GM21528 (cell line): ENCODE data around the gene TRAF3IP3.

Experiments used
- ATAC-seq: cut with Tn5 transposase; IDR thresholded peaks from one replicate; pipeline ENCODE4 v1.9.1; 2021; ENCODE audit warnings: mild to moderate bottlenecking, moderate library complexity; ENCODE audit not compliant: unreplicated experiment, low FRiP score

Gene TRAF3IP3

DNA sequence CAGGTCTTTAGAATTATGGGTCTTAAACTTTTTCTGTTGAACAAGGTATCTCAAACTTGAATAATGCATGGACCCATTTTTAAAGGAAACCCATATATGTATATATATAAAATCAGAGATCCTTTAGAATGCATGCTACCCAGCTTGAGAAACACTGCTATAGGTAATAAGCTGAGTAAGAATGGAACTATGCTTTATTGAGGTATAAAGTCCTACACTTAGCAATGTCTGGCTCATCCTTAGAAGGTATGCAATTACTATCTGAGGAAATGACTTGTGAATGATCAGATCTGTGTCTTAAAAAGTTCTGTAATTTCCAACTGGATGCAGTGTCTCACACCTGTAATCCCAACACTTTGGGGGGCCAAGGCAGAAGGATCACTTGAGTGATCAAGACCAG, 11.2 kb downstream of the TRAF3IP3 start:
- ATAC-seq: no peak

DNA sequence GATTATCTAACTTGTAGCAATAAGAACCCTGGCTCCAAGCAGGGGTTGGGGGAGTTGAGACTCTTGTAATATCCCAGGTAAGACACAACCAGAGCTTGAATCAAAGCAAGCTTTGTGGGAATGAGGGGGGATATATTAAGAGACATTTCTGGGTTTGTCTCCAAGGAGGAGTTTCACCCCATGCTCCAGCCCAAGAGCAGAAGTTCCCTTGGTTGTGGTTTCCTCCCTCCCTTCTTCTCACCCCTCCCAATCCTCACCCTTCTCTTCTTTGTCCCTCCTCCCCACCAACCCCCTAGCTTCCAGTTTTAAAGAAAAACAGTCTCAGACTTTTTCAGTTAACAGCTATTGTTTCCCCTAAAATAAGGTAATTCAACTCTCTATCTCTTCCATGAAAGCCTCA, 11.9 kb downstream of the TRAF3IP3 start:
- ATAC-seq: no peak

DNA sequence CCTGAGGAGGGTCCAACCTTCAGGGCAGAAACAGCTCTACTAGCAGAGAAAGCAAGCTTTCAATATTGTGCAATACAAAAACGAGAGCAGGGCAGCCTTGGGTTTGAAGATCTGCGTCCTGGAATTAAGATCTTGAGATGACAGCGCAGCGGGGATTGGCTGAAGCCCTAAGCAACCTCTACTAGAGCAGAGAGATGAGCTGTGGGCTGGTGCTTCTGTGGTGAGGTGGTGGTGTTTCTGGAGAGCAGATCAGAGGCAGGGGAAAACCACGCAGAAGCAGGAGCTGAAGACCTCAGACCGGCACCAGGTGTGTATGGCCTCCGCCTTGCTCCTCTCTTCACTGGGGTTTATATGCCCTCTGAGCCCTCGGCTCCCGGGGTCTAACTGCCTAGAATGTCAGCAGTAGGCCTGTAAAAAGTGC, 12.5 kb downstream of the TRAF3IP3 start:
- peak; percentile 89 for ATAC-seq

DNA sequence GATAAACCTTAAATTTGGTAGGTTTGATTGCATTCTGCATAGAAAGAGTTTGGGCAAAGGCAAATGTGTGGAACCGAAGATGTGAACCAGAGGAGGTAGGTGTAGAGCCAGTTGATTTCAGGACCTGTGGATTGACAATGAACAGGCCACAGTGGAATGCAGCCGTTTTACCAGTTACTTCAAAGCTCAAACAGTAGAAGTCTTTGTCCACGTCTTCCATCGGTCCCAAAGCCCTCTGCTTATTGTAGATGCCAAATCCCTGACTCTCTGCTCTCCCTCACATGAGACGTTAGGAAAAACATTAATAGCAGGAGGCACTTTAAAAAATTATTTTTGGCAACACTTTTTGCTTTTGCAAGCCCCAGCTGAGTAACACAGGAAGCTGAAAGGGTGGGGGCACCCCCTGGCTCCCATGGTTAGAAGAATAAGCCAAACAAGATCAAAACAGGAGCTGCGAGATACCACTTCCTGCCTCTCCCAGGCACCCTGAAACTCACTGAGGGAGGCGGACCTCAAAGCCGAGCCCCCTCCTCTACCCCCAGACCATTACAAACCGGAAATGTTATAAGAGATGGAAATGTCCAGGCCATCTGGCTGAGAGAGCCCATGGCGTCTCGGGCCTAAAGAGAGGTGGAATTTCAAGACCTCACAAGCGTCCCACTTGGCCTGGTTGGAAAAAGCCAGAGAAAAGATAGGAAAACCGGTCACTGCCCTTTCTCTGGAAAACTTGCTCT, 13.5 kb downstream of the TRAF3IP3 start:
- peak; percentile 82 for ATAC-seq

DNA sequence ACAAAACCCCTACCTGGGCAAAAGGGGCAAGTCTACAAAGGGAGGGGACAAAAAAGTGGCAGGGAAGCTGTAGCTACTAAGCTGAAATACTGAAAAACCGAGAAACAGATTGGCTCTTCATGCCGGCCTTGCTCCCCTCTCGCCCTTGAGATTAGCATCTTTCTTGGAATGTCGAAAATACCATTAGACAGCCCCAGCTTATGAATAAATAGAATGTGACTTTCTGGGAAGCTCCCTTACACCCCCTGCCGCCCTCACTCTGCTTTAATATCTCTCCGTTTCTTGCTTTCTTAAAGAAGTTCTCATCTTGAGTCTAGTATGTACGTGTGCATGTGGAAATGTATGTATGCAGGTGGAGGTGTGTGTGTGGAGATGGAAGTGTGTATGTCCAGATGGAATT, 14.1 kb downstream of the TRAF3IP3 start:
- ATAC-seq: no peak

DNA sequence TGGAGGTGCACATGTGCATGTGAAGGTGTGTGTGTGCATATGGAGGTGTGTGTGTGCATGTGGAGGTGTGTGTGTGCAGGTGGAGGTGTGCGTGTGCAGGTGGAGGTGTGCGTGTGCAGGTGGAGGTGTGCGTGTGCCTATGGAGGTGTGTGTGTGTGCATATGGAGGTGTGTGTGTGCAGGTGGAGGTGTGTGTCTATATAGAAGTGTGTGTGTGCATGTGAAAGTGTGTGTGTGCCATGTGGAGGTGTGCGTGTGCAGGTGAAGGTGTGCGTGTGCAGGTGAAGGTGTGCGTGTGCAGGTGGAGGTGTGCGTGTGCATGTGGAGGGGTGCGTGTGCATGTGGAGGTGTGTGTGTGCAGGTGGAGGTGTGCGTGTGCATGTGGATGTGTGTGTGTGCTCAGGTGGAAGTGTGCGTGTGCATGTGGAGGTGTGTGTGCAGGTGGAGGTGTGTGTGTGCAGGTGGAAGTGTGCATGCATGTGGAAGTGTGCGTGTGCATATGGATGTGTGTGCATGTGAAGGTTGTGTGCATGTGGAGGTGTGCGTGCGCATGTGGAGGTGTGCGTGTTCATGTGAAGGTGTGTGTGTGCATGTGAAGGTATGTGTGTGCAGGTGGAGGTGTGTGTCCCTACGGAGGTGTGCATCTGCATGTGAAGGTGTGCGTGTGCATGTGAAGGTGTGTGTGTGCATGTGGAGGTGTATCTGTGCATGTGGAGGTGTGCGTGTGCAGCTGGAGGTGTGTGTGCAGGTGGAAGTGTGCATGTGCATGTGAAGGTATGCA, 15.0 kb downstream of the TRAF3IP3 start:
- ATAC-seq: no peak

DNA sequence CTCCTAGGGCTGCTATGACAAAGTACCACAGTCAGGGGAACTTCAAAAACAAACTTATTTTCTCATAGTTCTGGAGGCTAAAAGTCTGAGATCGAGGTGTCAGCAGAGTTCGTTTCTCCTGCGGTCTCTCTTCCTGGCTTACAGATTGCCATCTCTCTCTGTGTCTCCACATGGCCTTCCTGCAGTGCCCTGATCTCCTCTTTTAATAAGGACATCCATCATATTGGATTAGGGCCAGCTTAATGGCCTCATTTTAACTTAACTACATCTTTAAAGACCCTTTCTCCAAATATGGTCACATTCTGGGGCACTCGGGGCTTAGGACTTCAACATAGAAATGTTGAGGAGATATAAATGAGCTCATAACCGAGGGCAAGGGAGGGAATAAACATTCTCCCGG, 16.3 kb downstream of the TRAF3IP3 start:
- ATAC-seq: no peak

DNA sequence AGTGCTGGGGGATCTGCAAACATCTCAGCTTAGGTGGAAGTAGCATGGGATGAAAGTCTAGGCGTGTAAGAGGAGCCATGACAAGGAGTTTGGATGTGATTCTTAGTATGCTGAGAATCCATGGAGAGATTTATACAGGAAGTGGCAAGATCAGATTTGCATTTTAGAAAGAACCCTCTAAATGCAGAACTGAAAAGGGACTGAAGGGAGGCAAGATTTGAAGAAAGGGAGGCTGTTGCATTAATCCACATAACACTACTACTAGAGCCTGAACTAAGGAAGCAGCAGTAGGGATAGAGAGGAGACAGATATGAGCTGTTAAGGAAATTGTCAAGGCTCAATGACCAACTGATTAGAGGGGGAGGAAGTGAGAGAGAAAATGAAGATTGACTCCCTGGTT, 18.7 kb downstream of the TRAF3IP3 start:
- ATAC-seq: peak; percentile 69

DNA sequence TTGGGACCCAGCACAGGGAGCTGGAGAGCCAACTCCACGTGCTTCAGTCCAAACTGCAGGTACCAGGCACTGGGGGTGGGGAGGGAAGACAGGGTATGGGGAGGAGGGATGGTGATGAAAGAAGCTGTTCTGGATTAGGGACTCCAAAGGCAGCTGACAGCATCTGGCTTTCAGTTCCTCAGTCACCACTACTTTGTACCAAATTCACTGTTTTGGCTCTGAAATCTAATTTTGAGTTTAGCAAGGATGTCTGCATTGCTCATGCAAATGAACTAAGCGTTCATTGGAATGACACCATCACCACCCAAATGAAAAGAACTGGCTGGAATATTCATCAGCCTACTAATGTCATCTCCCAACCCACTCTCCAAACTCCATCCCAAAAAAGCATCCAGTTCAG, 19.8 kb downstream of the TRAF3IP3 start:
- ATAC-seq: no peak

DNA sequence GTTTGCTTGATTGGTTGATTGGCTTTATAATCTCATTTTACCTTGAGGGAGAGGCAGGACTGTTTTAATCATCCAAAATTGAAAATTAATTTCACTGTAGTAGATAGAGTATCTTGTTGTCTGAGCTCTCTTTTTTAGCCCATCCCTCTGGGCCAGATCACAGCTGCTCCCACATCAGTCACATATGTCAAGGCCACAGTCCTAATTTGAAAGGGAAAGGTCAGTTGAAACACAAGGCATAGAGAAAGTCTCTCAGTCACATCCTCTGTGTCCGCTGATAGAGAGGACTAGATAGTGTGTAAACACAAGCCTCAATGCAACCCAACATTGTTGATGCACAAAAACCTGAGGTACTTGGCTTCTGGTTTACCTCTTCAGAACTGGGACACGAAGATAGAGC, 21.7 kb downstream of the TRAF3IP3 start:
- ATAC-seq: no peak

DNA sequence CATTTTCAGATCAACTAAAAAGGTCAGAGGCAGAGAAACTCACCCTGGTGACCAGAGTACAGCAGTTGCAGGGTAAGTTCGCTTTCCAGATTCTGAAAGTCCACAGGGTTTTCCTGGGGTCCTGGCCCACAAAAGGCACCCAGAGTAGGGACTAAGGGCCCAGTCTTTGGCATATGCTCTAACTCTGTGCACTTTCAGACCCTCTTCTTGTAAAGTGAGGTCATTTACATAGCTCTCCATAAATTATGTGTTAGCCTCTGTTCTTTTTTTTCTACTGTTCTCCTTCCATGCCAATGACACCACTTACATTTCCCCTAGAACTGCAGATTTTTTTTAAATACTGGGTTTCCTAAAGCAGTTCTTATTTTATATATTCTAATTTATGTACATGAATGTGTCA, 22.2 kb downstream of the TRAF3IP3 start:
- no peak for ATAC-seq

DNA sequence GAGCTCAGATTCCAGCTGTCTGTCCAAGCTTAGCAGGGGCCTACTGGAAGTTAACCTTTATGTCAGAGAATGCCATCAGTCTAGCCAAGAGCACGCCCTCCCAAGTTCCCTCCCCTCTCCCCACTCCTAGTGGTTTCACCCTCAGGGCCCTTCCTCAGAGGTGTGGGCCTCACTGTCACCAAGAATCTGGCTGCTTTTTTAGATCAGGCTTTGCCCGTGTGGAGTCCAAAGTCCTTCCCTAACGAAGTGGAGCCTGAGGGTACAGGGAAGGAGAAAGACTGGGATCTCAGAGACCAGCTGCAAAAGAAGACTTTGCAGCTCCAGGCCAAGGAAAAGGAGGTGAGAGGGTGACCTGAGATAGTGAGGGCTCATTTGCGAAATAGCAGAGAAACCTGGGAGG, 24.4 kb downstream of the TRAF3IP3 start:
- ATAC-seq: no peak

DNA sequence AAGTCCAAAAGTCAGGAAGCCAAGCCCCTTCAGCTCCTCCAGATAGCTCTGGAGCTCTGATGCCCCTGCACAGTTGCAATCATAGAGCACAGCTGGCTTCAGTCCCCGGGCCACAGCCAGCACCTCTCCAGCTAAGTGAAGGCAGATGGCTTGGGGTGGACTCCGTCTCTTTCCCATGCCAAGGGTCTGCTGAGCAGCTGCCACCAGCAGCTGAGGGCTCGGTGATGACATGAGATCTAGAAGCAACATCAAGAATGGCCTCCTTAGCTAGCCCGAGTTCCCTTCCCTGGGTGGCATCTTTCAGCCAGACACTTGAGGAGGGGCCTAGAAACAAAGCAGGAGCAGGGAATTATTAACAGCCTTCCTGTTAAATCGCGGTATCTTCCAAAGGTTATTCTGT, 27.5 kb downstream of the TRAF3IP3 start:
- ATAC-seq: no peak

DNA sequence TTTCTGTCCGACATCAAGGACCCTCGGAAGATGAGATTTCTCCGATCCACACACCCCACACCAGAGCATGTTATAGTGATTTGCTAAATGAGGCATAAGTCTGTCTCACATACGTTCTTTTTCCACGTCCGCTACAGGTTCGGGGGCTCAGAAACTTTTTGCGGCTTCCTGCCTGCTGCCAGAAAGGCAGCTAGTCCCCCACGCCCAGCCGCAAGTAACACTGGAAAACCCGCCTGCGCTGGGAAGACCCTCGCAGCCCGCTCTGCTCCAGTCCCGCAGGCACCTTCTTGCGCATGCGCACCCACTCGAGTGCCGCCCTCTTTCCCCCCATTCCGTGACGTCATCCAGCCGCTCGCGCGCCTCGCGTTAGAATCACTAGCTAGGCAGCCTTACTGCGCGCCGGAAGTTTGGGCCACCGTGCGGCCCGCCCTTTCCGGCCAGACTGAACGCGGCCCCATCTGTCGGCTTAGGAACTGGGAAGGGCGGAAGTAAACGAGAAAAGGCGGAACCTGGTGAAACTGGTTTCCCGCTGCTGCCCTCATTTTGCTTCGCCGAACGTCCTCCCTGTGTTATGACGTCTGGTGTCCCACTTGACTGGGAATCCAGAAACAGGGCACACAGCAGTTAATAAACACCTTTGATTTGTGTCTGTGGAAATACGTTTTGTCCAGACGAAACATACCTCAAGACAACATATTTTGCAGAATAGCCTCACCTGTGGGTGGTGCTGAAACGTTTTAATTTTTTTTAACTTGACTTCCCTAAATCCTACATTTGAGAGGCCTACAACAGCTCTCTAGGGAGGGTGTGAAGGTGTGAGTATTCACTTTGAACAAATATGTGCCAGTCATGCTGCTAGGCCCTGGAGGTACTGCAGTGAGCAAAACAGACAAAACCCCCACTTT, 28.7 kb downstream of the TRAF3IP3 start, which contains the start of gene C1orf74:
Gene C1orf74 (minus strand): TSS at position 295 of the 905 bp plus-strand sequence. CDS start 925 bp downstream, outside the sequence.
- ATAC-seq: peak; percentile 98

DNA sequence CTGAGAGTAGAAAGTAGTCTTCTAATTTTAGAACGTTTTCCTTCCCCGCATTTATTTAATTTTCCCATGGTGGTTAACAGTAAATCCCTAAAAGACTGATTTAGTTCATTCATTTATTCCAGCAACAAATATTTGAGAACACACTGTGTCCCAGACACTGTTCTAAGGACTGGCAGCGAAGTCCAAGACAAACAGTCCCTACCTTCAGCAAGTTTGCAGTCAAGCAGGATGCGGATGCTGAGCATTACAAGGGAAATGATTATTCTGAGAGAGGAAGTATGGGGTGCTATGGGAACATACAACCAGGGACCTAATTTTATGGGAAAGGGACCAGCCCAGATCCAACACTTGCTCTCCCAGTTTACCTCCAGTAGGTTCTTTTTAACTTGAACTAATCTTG, 29.7 kb downstream of the TRAF3IP3 start:
- no peak for ATAC-seq

DNA sequence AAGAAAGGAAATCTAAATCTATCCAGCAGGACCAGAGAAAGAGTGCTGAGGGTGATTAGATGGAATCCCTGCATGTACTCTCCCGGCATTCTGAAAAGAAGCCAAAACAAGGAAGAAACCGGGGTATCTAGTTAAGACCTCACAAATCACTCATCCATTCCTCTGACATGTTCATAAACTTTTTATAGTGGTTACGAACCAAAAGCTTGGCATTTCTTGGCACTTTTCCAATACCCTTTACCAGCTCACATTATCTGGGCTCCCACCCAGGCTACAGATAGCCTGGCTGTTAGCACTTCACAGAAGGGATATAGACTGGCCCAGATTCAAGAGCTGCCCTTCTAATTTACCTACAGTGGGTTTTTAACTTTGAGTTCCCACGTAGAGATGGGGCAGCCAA, 30.3 kb downstream of the TRAF3IP3 start:
- no peak for ATAC-seq

DNA sequence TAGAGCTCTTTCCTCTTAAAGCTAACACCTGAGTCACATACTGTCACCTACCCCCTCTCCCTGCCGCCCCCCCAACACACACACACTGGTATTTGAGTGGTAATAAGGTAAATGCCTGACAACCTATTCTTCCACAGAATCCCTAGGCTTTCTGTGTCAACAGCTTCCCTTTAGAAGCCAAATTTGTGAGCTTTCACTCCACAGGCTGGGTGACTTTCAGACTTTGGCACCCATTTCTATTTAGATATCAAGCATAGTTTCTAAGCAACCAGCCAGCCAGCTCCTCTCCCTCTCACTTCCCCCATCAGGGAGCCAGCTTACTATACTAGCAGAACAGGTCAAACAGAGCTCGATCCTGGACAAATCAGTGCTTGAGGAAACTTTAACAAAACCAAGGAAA, 31.7 kb downstream of the TRAF3IP3 start:
- ATAC-seq: no peak

DNA sequence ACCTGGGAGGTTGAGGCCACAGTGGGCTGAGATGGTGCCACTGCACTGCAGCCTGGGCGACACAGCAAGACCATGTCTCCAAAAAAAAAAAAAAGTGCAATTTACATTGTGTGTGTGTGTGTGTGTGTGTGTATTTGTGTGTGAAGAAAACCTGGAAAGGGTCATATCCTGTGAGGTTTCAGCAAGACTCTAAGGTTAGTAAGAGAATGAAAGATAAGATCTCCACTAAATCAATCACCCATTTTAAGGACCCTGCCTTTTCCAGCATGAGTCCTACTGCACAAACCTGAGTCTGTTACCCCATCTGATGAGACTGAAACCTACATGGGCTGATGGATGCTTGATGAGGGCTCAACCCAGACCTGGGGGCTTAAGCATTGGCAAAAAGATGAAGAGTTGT, 33.4 kb downstream of the TRAF3IP3 start:
- no peak for ATAC-seq

DNA sequence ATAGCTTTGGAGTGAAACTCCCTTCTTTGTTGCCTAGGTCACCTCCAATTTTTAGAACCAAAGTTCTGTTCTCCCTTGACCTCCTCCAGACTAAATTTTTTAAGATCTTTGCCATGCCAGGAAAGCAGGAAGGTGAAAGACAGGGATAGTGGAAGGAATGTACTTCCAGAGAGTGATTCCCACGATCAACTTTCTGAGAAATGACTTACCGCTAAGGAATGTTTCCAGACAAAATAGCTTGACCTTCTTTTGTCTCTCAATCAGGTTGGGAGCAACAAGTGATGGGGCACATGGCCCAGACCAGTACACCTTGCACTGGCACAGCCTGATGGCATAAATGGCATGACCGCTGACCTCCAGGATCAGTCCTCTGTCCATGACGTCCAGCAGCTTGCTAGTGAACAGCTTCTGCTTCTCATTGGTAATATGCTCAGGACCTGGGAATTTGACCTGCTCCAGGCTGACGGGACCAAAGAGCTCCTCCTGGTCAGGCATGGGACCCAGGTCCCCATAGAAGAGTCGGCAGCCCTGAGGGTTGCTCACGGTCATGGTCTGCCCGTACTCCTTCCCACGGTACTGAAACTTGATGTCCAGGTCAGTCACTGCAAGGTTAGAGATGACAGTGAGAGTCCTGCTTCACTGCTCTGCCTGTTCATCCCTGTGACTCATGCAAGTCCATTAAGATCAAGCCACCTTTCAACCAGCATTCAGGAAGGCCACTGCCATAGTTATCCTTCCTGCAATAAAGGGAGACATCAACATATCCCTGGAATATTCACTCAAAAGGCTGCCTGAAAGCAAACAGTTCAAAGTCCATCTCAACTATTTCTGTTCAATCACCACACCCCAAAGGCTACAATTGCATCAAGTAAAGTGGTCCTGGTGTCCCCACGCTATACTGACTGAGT, 34.7 kb downstream of the TRAF3IP3 start:
- ATAC-seq: no peak

DNA sequence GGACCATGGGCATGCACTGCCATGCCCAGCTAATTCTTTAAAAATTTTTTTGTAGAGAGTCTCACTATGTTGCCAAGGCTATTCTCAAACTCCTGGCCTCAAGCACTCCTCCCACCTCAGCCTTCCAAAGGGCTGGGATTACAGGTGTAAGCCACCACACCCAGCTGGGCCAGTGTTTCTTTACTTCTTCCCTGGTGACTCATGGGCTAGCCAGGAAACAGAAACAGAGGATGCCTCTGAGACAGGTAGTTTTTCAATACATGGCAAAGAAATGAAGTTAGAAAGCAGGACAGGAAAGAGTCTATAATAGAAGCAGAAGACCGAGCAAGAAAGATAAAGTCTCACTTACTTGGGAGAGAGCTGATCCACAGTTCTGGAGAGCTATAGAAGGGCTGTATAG, 36.1 kb downstream of the TRAF3IP3 start:
- no peak for ATAC-seq
